ENCODE data around the gene ZNF487.
"Not testable (repeated sequence)": the region's sequence is repeated elsewhere in the genome, so short reads cannot be mapped to it uniquely, and the experiment has no call there.

The ZNF487 gene

DNA sequence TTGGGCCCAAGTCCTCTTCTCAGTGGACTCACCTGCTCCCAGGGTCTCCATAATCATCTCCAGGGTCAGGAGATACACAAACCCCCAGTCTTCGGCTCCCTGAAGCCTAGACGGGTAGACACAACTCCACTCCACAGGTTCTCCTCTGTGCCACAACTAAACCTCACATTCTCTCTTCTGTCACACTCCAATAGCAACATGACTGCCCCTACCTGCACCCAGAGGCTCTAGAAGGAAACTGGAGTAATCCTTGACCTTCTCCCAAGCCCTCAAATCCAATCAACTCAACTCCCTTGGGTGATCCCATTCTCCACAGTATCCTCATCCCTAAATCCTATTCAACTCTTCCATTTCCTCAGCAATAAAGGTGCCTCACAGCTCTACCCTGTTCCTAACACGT lies 44.2 kb upstream of the ZNF487 start:
- in situ Hi-C loops (cut with MboI; ENCODE audit: low sequenced_read_pairs, unreplicated experiment) = no loop called here
- TF ChIP-seq, protein P1, sequence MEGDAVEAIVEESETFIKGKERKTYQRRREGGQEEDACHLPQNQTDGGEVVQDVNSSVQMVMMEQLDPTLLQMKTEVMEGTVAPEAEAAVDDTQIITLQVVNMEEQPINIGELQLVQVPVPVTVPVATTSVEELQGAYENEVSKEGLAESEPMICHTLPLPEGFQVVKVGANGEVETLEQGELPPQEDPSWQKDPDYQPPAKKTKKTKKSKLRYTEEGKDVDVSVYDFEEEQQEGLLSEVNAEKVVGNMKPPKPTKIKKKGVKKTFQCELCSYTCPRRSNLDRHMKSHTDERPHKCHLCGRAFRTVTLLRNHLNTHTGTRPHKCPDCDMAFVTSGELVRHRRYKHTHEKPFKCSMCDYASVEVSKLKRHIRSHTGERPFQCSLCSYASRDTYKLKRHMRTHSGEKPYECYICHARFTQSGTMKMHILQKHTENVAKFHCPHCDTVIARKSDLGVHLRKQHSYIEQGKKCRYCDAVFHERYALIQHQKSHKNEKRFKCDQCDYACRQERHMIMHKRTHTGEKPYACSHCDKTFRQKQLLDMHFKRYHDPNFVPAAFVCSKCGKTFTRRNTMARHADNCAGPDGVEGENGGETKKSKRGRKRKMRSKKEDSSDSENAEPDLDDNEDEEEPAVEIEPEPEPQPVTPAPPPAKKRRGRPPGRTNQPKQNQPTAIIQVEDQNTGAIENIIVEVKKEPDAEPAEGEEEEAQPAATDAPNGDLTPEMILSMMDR (IDR thresholded peaks at IDR 0.05; ENCODE audit: borderline replicate concordance, control extremely low read depth, extremely low read depth, insufficient read depth, missing control alignments) = no peak

DNA sequence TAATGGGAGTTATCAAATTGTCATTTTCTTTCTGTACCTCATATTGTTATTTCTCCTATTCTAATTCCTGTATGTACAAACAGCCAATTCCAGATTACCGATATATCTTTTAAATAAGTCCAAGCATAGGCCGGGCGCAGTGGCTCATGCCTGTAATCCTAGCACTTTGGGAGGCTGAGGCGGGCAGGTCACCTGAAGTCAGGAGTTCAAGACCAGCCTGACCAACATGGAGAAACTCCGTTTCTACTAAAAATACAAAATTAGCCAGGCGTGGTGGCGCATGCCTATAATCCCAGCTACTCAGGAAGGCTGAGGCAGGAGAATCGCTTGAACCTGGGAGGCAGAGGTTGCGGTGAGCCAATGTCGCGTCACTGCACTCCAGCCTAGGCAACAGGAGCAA lies 43.7 kb upstream of the ZNF487 start:
- in situ Hi-C loops (cut with MboI; ENCODE audit: low sequenced_read_pairs, unreplicated experiment); DNase-seq (ENCODE audit: low spot score): not testable (repeated sequence)

More for the DNA sequence above, 44.2 kb upstream of the ZNF487 start:
- no peak for DNase-seq (ENCODE audit: low spot score)

DNA sequence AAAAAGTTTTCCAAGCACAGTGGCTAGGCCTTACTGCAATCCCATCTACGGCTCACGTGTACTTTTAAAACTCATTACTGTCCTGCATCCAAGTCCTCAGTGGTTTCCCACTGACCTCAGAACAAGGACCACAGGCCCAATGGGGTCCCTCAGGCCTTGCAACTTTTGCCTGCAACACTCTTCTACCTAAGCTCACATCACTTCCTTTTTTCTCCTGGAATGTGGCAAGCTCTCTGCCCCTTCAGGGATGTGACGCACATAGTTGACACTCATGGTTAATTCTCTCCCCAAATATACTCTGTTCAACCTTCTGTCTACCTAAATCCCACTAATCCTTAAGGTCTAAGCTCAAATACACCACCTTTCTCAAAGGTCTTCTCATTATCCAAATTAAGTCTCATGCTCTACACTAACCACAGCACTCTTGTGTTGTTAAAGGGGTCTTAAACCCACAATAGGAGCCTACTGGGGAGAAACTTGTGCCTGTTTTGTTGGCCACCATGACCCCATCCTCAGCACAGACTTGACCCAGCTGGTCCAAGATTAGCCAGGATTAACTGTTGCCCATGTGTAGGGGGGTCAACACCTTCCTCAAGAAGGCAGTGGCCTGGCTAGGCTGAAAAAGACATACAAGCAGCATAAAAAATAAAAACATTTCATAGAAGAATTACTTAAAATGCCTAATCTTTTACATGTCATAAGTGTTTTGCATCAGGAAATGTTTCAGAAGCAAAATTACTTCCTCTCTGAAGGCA lies 43.1 kb upstream of the ZNF487 start:
- TF ChIP-seq, protein P1 (IDR thresholded peaks at IDR 0.05; ENCODE audit: borderline replicate concordance, control extremely low read depth, extremely low read depth, insufficient read depth, missing control alignments) = no peak
- in situ Hi-C loops (cut with MboI; ENCODE audit: low sequenced_read_pairs, unreplicated experiment) = no loop called here
- DNase-seq (ENCODE audit: low spot score) = no peak

DNA sequence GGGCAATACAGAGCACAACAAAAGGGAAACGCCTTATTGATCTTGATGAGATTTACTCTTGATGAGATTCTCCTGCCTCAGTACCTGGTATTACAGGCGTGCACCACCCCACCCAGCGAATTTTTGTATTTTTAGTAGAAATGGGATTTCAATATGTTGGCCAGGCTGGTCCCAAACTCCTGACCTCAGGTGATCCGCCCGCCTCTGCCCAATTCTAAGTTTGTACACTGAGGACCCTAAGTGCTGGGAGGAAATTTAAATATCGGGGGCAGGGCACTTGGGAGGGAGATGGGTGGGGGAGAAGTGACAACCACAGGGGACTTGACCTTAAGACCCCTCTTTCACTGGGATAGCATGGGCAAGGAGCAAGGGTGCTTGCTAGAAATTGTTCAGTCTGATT lies 42.0 kb upstream of the ZNF487 start:
- DNase-seq (ENCODE audit: low spot score) = no peak
- TF ChIP-seq, protein P1 (IDR thresholded peaks at IDR 0.05; ENCODE audit: borderline replicate concordance, control extremely low read depth, extremely low read depth, insufficient read depth, missing control alignments) = no peak
- in situ Hi-C loops (cut with MboI; ENCODE audit: low sequenced_read_pairs, unreplicated experiment) = no loop called here

DNA sequence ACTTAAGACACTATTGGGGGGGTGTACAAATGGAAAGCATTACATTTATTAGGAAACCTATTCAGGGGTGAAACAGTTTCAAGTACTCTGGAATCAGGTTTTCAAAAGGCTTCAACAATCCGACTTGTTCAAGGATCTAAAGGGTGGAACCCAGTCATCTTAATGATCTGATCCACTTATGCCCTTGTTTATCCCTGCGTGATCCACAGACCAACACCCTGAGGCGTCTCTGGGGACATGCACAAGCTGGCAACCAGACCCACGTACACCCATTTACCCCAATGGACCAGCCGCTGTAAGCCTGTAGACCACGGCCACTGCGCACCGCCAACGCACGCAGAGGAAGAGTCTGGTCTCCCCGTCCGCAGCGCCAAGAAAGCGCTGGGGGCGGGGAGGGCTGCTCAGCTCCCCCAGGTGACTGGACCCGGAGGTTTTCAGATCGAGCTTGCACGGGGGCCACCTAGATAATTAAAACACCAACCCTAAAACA lies 41.3 kb upstream of the ZNF487 start:
- TF ChIP-seq, protein P1 (IDR thresholded peaks at IDR 0.05; ENCODE audit: borderline replicate concordance, control extremely low read depth, extremely low read depth, insufficient read depth, missing control alignments) = no peak
- DNase-seq (ENCODE audit: low spot score) = no peak
- in situ Hi-C loops (cut with MboI; ENCODE audit: low sequenced_read_pairs, unreplicated experiment) = no loop called here

DNA sequence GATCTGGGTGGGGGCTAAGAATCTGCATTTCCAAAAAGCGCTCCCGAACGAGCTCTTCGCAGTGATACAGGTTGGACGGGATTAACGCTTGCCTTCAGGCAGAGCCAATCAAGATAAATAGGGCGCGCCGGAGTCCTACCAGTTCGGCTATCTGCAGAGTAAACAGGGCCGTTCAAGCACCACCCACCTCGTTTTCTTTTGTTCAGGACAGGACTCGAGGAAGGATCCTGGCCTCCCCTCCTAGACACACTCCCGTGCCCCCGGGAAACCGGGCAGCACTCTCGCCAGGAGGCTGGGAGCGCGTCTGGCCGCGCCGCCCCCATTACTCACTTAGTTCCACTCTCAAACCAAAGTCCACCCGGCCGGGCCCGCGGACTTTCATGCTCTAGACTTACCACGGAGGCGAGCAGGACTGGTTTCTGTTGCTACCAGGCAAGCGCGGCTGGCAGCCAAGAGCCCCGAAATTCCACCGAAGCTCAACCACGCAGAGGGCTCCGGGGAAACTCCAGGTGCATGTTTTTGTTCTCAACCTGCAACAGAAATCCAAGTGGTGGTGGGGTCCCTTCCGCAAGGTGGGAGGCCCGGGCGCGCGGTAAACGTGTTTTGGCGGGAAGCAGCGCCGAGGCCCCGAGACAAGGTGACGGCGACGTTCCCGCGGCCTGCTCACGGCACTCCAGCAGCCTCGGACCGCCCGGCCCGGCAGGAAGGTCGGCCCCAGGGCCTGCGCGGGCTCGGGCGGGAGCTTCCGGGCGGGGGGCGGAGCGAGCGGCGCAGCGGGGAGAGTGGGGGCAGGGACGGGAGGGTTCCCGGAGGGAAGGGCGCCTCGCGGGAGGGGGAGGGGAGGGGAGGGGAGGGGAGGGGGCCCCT lies 40.6 kb upstream of the ZNF487 start:
- peak; percentile 92 for DNase-seq (ENCODE audit: low spot score)
- in situ Hi-C loops (cut with MboI; ENCODE audit: low sequenced_read_pairs, unreplicated experiment) = no loop called here
- TF ChIP-seq, protein P1 (IDR thresholded peaks at IDR 0.05; ENCODE audit: borderline replicate concordance, control extremely low read depth, extremely low read depth, insufficient read depth, missing control alignments) = no peak

Data from GM13976 (cell line).